Measurements from ENCODE around the gene S1PR5.

- TF ChIP-seq, protein P1, sequence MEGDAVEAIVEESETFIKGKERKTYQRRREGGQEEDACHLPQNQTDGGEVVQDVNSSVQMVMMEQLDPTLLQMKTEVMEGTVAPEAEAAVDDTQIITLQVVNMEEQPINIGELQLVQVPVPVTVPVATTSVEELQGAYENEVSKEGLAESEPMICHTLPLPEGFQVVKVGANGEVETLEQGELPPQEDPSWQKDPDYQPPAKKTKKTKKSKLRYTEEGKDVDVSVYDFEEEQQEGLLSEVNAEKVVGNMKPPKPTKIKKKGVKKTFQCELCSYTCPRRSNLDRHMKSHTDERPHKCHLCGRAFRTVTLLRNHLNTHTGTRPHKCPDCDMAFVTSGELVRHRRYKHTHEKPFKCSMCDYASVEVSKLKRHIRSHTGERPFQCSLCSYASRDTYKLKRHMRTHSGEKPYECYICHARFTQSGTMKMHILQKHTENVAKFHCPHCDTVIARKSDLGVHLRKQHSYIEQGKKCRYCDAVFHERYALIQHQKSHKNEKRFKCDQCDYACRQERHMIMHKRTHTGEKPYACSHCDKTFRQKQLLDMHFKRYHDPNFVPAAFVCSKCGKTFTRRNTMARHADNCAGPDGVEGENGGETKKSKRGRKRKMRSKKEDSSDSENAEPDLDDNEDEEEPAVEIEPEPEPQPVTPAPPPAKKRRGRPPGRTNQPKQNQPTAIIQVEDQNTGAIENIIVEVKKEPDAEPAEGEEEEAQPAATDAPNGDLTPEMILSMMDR (IDR thresholded peaks at IDR 0.05; ENCODE audit: borderline replicate concordance, extremely low read depth, low read length, poor library complexity, severe bottlenecking): no peak
- TF ChIP-seq EZH2 (IDR thresholded peaks at IDR 0.05; ENCODE audit: borderline replicate concordance, low read depth, low read length, severe bottlenecking): no peak
Observed at GRCh38 chr19:10491472-10492047, 25.7 kb downstream of the S1PR5 start.
